Activated naive CD8-positive, alpha-beta T cell treated with anti-CD3 and anti-CD28 coated beads for 36 hours (primary cell): ENCODE results near the gene COL4A6. TPM values are rescaled to one million over a fixed set of nuclear protein-coding genes. Genes with fewer than 3 reads are reported as not detected.

Source experiments
- DNase-seq: peaks from one replicate; pipeline ENCODE4 v3.0.0; 2021
- H3K27ac Mint-ChIP-seq: one replicate; pipeline ENCODE4 v1.8.0; 2022; ENCODE audit warnings: mild to moderate bottlenecking, moderate library complexity, mixed read lengths
- H3K27me3 Mint-ChIP-seq: one replicate; pipeline ENCODE4 v1.8.0; 2022; ENCODE audit warnings: mild to moderate bottlenecking, mixed read lengths
- H3K36me3 Mint-ChIP-seq: one replicate; pipeline ENCODE4 v1.8.0; 2021; ENCODE audit warnings: mild to moderate bottlenecking, mixed read lengths
- H3K4me1 Mint-ChIP-seq: one replicate; pipeline ENCODE4 v1.8.0; 2021; ENCODE audit warnings: mixed read lengths
- H3K4me3 Mint-ChIP-seq: one replicate; pipeline ENCODE4 v1.8.0; 2022; ENCODE audit warnings: mild to moderate bottlenecking, moderate library complexity, mixed read lengths
- H3K9me3 Mint-ChIP-seq: one replicate; pipeline ENCODE4 v1.8.0; 2022; ENCODE audit warnings: mixed read lengths
- total RNA-seq, 2 experiments: library from RNA; stranded (reverse); gene quantifications; one replicate each; pipeline ENCODE4 v1.2.3, GENCODE V29; 2021

COL4A6 gene
- total RNA-seq, 2 experiments from 2014 or later, result not detected

DNA sequence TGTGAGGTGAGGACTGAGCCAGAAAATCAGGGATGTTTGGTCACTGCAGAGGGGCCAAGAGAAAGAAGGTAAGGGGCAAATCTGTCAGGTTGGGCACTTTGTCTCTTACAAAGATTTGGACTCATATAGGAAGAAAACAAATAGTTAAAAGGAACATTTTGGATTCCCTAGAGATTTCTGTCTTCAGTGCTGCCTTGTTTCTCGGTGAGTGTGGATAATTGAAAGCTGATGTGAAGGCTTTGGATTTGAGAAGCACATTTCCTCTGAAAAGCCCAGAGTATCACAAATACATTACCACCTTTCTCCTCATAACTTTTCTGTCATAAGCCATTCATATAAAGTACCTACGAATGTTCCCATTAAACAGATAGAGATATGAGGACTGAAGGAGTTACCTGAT, 239.2 kb downstream of the COL4A6 start:
- Mint-ChIP-seq H3K9me3 (no peaks in the 10 kb centered on the region), H3K36me3 (no peaks in the 10 kb centered on the region), H3K4me3 (no peak overlapping the region), H3K27me3 (peaks cover 7% of the 10 kb centered on the region), H3K27ac (no peak overlapping the region), H3K4me1 (no peaks in the 10 kb centered on the region)
- DNase-seq, result no peak

DNA sequence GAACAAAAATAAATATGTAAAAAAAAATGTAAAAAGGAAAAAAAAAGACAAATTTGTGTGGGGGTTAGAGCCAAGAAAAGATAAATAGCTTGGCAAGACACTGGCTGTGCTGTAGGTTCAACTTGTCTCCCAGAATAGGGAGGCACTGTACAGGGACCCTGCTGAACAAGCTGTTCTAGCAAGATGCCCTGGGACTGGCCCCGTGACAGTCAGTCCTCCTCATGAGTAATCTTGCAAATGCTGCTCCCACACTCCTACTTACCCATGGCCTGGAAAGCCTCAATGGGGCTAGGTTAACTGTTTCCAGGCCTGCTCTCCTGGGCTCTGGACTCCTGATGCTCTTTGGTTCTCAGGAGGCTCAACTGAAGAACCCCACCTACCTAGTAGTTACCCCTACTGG, 239.8 kb downstream of the COL4A6 start:
- Mint-ChIP-seq H3K27me3 (peaks cover 7% of the 10 kb centered on the region), H3K4me3 (no peak overlapping the region), H3K36me3 (no peaks in the 10 kb centered on the region), H3K9me3 (no peaks in the 10 kb centered on the region), H3K27ac (no peak overlapping the region), H3K4me1 (no peaks in the 10 kb centered on the region)
- DNase-seq, result no peak

DNA sequence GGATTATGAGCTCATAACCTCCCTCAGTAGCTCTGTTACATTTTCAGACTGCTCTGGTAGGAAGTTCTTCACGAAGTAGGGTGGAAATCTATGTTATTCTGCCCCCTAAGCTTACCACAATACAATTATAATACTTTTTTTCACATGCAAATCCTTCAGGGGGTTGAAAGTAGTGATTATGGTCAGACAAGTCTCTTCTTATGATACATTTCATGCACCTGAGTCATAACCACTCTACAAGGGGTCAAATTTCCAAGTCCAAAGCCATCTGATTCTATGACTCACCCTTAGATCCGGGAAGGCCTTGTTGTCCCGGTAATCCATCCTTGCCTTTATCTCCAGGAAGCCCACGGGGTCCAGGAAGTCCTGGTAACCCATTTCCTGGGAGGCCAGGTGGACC, 251.4 kb downstream of the COL4A6 start:
- Mint-ChIP-seq H3K9me3 (no peaks in the 10 kb centered on the region), H3K4me3 (no peak overlapping the region), H3K27me3 (no peaks in the 10 kb centered on the region), H3K27ac (no peak overlapping the region), H3K36me3 (no peaks in the 10 kb centered on the region), H3K4me1 (no peaks in the 10 kb centered on the region)
- no peak for DNase-seq

DNA sequence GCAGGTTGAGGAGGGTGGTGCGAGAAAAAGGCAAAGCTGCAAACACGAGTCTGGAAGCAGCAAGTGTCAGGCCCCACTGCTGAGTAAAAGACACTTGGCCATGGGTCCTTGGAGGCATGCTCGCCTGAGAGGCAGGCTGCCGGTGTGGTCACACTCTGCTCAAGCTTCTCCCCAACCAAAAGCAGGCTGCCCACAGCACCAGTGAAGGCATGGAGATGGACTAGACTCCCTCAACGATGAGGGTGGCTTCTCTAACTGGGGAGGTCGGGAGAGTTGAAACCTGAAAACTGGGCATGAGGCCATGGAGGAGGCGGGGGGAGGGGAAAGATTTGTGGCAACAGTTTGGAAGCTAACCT, 260.1 kb downstream of the COL4A6 start:
- H3K4me3 Mint-ChIP-seq, result no peak overlapping the region
- H3K36me3 Mint-ChIP-seq, result no peaks in the 10 kb centered on the region
- no peaks in the 10 kb centered on the region for H3K27me3 Mint-ChIP-seq
- no peak overlapping the region for H3K27ac Mint-ChIP-seq
- no peak for DNase-seq
- no peaks in the 10 kb centered on the region for H3K4me1 Mint-ChIP-seq
- no peaks in the 10 kb centered on the region for H3K9me3 Mint-ChIP-seq

DNA sequence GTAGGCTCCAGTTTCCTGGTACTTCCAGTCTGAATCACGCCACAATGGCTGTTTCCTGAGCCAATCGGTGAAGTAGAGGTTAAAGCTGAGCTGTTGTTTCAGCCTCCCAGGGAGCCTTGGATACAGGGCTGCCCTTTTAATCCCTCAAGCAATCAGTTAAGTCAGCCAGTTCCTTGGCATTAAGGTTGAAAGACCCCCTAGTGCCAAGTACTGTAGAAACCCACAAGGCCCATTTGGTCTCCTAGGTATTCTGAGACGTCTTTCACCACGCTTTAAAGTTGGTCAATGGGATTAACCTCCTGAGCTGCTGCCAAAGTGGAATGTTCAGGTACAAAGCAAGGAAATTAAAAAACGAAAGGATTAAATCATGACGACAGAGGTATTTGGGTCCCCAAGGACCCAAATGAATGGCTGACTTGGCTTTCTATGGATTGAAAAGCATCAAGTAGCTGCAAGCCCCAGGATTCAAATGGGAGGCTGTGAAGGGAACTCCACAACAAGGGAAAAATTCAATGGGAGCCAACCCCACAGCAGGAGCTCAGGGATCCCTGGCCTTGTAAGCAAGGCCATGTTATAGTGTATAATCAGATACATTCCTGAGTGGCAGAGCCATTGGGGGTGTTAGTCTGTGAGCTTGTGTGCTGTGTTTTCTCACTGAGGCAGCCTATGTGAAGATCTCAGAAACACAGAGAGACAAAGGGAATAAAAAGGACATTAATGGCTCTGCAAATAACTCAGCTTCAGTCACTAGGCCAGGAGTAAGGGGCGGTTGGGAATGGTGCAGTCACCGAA, 260.7 kb downstream of the COL4A6 start:
- no peak overlapping the region for H3K27ac Mint-ChIP-seq

DNA sequence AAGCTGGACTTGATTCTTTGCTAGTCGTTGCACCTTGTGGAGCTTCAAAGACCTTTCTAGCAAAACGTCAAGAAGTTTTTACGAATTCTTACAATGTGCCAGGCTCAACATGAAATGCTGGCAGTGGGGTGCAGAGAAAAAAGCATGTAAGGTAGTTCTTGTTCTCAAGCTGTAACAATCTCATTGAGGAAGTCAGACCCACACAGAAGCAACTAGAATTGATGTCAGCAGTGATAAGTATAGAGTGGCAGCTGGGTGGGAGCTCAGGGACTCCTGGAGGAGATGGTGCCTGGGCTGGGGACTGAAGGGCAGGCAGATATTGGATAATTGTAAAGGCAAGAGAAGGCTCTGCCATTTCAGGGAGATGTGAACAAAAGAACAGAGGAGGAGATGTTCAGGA, 264.3 kb downstream of the COL4A6 start:
- H3K9me3 Mint-ChIP-seq, result no peaks in the 10 kb centered on the region
- no peaks in the 10 kb centered on the region for H3K36me3 Mint-ChIP-seq
- no peak for DNase-seq
- H3K27me3 Mint-ChIP-seq, result no peaks in the 10 kb centered on the region
- H3K4me1 Mint-ChIP-seq, result no peaks in the 10 kb centered on the region
- H3K4me3 Mint-ChIP-seq, result no peak overlapping the region
- H3K27ac Mint-ChIP-seq, result no peak overlapping the region

More for the DNA sequence above, 260.7 kb downstream of the COL4A6 start:
- DNase-seq, result no peak
- no peaks in the 10 kb centered on the region for H3K9me3 Mint-ChIP-seq
- H3K4me1 Mint-ChIP-seq, result no peaks in the 10 kb centered on the region
- no peaks in the 10 kb centered on the region for H3K36me3 Mint-ChIP-seq
- H3K4me3 Mint-ChIP-seq, result no peak overlapping the region
- no peaks in the 10 kb centered on the region for H3K27me3 Mint-ChIP-seq

DNA sequence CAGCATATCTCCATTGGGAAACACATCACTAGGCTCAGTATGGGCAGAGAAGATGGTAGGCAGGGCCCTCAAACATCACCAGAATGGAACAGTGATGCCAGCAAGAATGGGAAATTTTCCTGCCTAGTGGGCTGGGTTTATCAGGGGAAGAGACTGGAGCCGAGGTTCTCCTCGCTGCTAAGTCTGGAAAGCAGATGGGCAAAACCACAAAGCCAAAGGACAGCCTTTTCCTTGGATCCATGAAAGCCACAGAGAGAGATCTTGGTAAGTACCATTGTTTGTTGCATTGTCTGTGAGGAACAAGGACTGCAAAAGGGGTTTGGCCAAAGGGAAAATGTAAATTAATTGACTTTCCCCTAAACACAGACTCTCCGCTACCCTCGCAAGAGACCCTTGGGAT, 266.6 kb downstream of the COL4A6 start:
- Mint-ChIP-seq H3K9me3 (no peaks in the 10 kb centered on the region), H3K4me1 (no peaks in the 10 kb centered on the region), H3K27ac (no peak overlapping the region), H3K4me3 (no peak overlapping the region), H3K27me3 (no peaks in the 10 kb centered on the region), H3K36me3 (no peaks in the 10 kb centered on the region)
- no peak for DNase-seq

DNA sequence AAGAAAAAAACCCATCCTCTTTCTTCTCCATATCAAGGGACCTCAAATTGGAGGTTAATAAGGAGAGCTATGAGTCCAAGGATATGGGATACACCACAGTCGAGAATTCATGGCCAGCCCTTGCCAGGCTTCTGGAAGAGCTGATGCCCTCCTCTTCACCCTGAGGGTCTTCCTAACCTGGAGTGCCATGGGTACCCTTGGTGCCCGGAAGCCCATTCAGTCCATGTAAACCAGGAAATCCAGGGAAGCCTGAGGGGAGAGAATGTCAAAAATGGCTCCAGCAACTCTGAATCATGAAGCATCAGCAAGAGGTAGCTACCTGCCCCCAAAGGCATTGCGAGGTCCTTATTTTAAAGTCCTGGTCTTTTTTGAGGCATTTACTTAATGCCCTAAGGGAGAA, 268.5 kb downstream of the COL4A6 start:
- DNase-seq, result no peak
- no peaks in the 10 kb centered on the region for H3K27me3 Mint-ChIP-seq
- H3K36me3 Mint-ChIP-seq, result no peaks in the 10 kb centered on the region
- no peaks in the 10 kb centered on the region for H3K9me3 Mint-ChIP-seq
- no peaks in the 10 kb centered on the region for H3K4me1 Mint-ChIP-seq
- no peak overlapping the region for H3K4me3 Mint-ChIP-seq
- H3K27ac Mint-ChIP-seq, result no peak overlapping the region

DNA sequence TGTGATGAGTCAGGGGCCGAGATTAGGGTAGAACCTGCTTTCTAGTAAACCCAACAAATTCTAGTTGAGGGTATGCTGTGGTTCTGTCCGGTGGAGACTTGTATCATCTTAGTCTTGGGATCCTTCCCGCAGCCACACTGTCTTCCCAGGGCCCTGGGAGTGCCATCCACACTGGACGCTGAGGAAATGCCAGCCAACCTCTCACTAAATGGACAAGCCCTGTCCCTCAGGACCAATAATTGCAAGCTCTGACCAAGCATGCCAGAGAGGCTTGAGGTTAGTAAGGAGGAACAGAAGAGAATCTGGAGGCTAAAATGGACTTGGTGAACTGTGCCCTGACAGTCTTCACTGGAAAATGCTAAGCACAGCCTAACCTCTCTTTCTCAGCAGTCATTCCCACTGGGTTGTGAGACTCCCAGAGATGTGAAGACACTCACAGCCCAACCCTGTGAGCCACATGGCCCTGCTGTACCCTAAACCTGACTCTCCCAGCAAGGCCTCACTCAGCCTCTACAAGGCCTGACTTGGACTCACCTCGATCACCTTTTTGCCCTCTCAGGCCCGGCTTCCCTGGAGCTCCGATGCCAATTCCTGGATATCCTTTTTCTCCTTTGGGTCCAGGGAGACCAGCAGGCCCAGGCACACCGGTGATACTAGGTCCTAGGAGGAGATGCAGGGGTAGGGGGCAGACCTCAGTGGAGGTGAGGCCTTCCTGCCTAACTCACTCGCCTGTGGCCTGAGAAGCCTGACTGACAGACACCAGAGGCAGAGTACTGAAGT, 269.1 kb downstream of the COL4A6 start:
- no peak overlapping the region for H3K4me3 Mint-ChIP-seq
- H3K36me3 Mint-ChIP-seq, result no peaks in the 10 kb centered on the region
- DNase-seq, result no peak
- H3K27me3 Mint-ChIP-seq, result no peaks in the 10 kb centered on the region
- H3K4me1 Mint-ChIP-seq, result no peaks in the 10 kb centered on the region
- H3K9me3 Mint-ChIP-seq, result no peaks in the 10 kb centered on the region
- no peak overlapping the region for H3K27ac Mint-ChIP-seq

DNA sequence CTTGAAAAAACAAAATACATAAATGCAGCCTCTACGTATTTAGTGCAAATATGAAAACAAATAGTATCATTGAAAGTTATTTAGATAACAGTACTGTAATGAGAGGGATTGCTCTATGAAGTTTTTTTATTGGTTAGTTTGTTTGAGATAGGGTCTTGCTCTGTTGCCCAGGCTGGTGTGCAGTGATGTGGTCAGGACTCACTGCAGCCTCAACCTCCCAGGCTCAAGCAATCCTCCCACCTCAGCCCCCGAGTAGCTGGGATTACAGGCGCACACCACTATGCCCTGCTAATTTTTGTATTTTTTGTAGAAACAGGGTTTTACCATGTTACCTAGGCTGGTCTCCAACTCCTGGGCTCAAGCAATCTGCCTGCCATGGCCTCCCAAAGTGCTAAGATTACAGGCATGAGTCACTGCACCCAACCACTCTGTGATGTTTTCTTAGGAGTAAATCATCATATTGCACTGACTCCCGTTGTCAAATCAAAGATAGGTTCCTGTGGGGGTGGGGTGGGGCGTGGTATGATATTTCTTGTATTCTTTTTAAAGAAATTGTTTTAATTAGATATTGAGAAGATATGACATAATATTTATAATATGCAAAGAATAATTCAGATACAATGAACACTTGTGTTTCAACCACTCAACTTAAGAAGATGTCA, 270.9 kb downstream of the COL4A6 start:
- Mint-ChIP-seq H3K36me3 (no peaks in the 10 kb centered on the region), H3K4me3 (no peak overlapping the region), H3K27ac (no peak overlapping the region), H3K4me1 (no peaks in the 10 kb centered on the region), H3K27me3 (no peaks in the 10 kb centered on the region), H3K9me3 (no peaks in the 10 kb centered on the region)
- no peak for DNase-seq

DNA sequence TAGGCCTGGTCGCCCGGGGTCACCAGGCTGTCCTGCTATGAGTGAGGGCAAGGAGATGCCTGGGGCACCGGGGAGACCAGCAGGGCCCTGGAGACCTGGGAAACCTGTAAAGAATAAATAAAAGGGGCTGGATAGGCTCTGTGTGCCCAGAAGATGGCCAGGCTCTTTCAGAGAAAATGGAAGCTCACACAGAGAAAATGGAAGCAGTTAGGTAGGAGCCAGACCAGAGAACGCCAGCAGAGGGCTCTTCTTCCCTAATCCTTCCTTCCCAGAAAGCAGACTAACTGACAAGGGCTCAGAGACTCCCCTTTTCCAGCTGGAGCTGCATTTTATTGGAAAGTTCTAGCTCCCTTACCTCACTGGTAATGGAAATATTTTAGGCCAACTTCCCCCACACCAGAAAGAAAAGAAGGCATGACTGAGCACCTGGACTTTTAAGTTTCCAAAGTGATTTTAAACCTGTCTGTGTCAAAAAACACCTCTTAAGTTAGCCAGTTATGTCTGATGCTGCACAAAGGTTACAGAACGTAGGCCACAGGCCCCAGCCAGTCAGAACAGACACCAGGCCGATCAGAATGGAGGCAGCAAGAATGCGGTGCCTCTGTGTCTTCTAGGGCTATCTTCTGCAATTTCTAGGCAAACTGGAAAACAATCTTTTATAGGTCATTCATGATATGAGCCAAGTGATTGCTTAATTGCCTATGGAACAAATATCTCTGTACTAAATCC, 272.7 kb downstream of the COL4A6 start:
- H3K27ac Mint-ChIP-seq, result no peak overlapping the region

DNA sequence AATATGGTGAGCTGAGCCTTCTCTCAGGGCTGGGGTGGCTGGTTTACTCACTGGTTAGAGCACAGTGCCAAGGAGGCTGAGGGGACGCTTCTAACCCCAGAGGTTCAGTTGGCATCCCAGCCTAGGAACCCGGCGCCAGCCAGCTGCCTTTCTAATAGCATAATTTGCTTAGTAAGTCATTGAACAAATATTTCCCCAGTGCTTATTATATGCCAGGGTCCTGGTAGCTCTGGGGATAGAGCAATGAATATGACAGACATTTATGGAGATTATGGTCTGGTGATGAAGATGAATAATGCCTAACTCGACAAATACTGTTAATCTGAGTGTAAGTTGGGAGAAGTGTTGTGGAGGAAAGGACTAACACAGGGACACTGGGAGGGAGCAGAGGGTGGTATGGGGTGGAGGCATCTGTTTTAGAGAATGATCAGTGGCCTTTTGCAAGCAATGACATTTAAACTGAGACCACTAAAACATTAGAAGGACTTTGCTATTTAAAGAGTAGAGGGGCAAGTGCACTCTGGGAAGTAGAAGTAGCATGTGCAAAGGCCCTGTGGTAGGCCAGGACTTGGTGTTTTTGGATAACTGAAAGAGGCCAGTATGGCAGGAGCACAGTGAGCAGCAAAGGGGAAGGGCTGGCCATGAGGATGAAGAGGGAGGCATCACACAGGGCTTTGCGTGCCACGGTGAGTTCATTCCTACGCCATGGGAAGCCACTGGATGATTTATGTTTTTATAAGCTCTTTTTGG, 274.7 kb downstream of the COL4A6 start:
- DNase-seq, result no peak
- no peaks in the 10 kb centered on the region for H3K4me1 Mint-ChIP-seq
- no peak overlapping the region for H3K4me3 Mint-ChIP-seq
- H3K36me3 Mint-ChIP-seq, result no peaks in the 10 kb centered on the region
- no peaks in the 10 kb centered on the region for H3K27me3 Mint-ChIP-seq
- no peak overlapping the region for H3K27ac Mint-ChIP-seq
- no peaks in the 10 kb centered on the region for H3K9me3 Mint-ChIP-seq

More for the DNA sequence above, 272.7 kb downstream of the COL4A6 start:
- Mint-ChIP-seq H3K4me1 (no peaks in the 10 kb centered on the region), H3K36me3 (no peaks in the 10 kb centered on the region), H3K27me3 (no peaks in the 10 kb centered on the region), H3K4me3 (no peak overlapping the region), H3K9me3 (no peaks in the 10 kb centered on the region)
- DNase-seq, result no peak

DNA sequence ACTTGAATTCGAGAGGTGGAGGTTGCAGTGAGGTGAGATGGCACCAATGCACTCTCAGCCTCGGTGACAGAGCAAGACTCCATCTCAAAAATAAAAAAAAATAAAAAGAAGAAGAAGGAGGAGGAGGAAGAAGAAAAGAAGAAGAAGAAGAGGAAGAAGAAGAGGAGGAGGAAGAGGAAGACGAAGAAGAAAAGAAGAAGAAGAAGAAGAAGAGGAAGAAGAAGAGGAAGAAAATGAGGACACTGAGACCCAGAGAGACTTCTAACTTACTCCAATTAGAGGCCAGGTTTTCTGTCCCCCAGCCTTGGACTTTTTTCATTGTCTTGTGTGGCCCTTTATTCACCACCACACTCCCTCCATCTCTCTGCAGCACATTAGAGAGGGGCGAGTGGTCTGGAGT, 276.0 kb downstream of the COL4A6 start:
- no peak for DNase-seq
- no peaks in the 10 kb centered on the region for H3K4me1 Mint-ChIP-seq
- H3K27ac Mint-ChIP-seq, result no peak overlapping the region
- H3K27me3 Mint-ChIP-seq, result no peaks in the 10 kb centered on the region
- H3K4me3 Mint-ChIP-seq, result no peak overlapping the region
- H3K9me3 Mint-ChIP-seq, result no peaks in the 10 kb centered on the region
- H3K36me3 Mint-ChIP-seq, result no peaks in the 10 kb centered on the region

DNA sequence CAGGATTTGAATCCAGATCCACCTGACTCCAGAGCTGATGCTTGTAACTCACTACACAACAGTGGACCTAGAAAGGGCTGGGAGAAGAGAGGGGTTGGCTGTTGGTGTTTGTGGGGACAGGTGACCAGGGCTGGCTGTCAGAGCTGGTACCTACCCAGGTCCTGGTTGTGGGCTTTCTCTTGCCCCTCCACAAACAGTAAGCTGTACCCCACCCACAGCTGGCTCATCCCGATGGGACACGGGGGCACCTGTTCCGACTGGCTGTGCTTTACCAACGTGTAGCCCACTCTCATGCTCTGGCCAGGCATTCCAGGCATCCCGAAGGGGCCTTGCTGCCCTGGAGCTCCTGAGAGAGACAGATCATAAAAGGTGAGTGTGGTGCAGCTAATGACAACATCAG, 277.9 kb downstream of the COL4A6 start:
- Mint-ChIP-seq H3K9me3 (no peaks in the 10 kb centered on the region), H3K4me1 (no peaks in the 10 kb centered on the region), H3K4me3 (no peak overlapping the region), H3K27me3 (no peaks in the 10 kb centered on the region), H3K36me3 (peaks cover 3% of the 10 kb centered on the region), H3K27ac (no peak overlapping the region)
- no peak for DNase-seq
